Sigmoid colon (tissue), 7 donors: ENCODE measurements around the gene SH2D6. TPM values are rescaled to one million over a fixed set of nuclear protein-coding genes. Genes with fewer than 3 reads are reported as not detected.

Experiments
- DNase-seq: peaks from one replicate; pipeline ENCODE4 v3.0.0-alpha.2; 2019
- H3K27ac ChIP-seq, 4 donors: fragments of 200-600 bp; sonication (generic); one replicate each; pipeline ENCODE4 v1.5.1; 2016 to 2019; ENCODE audit warnings: mild to moderate bottlenecking in 1 of 4
- H3K27me3 ChIP-seq, 3 donors: fragments of 200-600 bp; sonication (generic); one replicate each; pipeline ENCODE4 v1.5.1; 2019; ENCODE audit warnings: mild to moderate bottlenecking in 1 of 3
- H3K36me3 ChIP-seq, 4 donors: fragments of 200-600 bp; sonication (generic); one replicate each; pipeline ENCODE4 v1.5.1; 2016 to 2019
- H3K4me1 ChIP-seq, 4 donors: fragments of 200-600 bp; sonication (generic); one replicate each; pipeline ENCODE4 v1.5.1; 2017 to 2019
- H3K4me3 ChIP-seq, 4 donors: fragments of 200-600 bp; sonication (generic); one replicate each; pipeline ENCODE4 v1.5.1; 2017 to 2019; ENCODE audit warnings: mild to moderate bottlenecking in 2 of 4, moderate library complexity in 1 of 4
- H3K9me3 ChIP-seq, 4 donors: fragments of 200-600 bp in 3 of 4; sonication (generic) in 3 of 4; one replicate each; pipeline versions ENCODE4 v1.5.1 to v1.6.1; 2013 to 2019
- CTCF ChIP-seq, 4 experiments: fragments of 450-650 bp in 3 of 4; fragments of 200-600 bp in 1 of 4; IDR thresholded peaks; one replicate each; pipeline ENCODE4 v1.5.1; 2016 to 2019; ENCODE audit warnings: antibody characterized with exemption in 4 of 4, mild to moderate bottlenecking in 3 of 4, moderate library complexity in 2 of 4
- EP300 ChIP-seq, 4 donors: sonication (generic); formaldehyde crosslinking; IDR thresholded peaks; one replicate each; pipeline ENCODE4 v1.6.1; 2017; ENCODE audit warnings: antibody characterized with exemption in 4 of 4
- POLR2A ChIP-seq, 2 donors: fragments of 450-650 bp; IDR thresholded peaks; one replicate each; pipeline ENCODE4 v1.6.1; 2016; ENCODE audit warnings: antibody characterized with exemption in 2 of 2, mild to moderate bottlenecking in 2 of 2, moderate library complexity in 2 of 2
- POLR2AphosphoS5 ChIP-seq, 4 donors: sonication (generic); formaldehyde crosslinking; IDR thresholded peaks; one replicate each; pipeline ENCODE4 v1.6.1; 2017; ENCODE audit warnings: antibody characterized with exemption in 4 of 4
- WGBS, 2 donors: extraction: QIAGEN DNeasy Blood & Tissue Kit; methylation state at CpG; one replicate each; pipeline ENCODE4 v1.1.7; 2013; 5-methylcytosine and 5-hydroxymethylcytosine counted together
- intact Hi-C: fragments of 100-400 bp; cut with DNase I; formaldehyde crosslinking; loops from one replicate; pipeline ENCODE4 v1.15.1; 2023
- polyA plus RNA-seq, 3 donors: library from polyadenylated mRNA; stranded (reverse); fragments of 200-250 nt; gene quantifications; one replicate each; pipeline ENCODE4 v1.2.3, GENCODE V29; 2013
- total RNA-seq, 4 donors: library from RNA; depleted of rRNA; stranded (reverse); fragments of >200 nt; gene quantifications; one replicate each; pipeline ENCODE4 v1.1.0, GENCODE V29; 2016
- donor health status: healthy with polysubstance abuse.
- donor health status: Bipolar disorder and iron deficiency.
- donor health status: healthy.

Gene SH2D6
- total and polyA plus RNA-seq, 7 donors, result 2.8 to 14.6 (median 11.4) TPM; not detected in 4

- Histone ChIP-seq H3K27ac (no peak overlapping the region), H3K27me3 (no peaks in the 10 kb centered on the region), H3K36me3 (no peaks in the 10 kb centered on the region), H3K4me1 (peaks cover 0 to 17% (median 15%) of the 10 kb centered on the region in 4 donors), H3K9me3 (no peaks in the 10 kb centered on the region), H3K4me3 (no peak overlapping the region)
- WGBS, 2 donors, result 80 to 89% methylated on average over 12 of the region's 12 CpGs
- intact Hi-C loops, result no loop called here
- DNase-seq, result no peak
- TF ChIP-seq EP300 (IDR thresholded peaks at IDR 0.05) (no peak), CTCF (IDR thresholded peaks at IDR 0.05) (no peak), POLR2AphosphoS5 (IDR thresholded peaks at IDR 0.05) (no peak), POLR2A (IDR thresholded peaks at IDR 0.05) (no peak)
Observed at GRCh38 chr2:85429213-85429923, 10.9 kb downstream of the SH2D6 start.

GRCh38 chr2:85429924-85430289, 11.4 kb downstream of the SH2D6 start:
- no peak overlapping the region for H3K4me3 ChIP-seq
- no peaks in the 10 kb centered on the region for H3K27me3 ChIP-seq
- H3K9me3 ChIP-seq, result no peaks in the 10 kb centered on the region
- no peak for DNase-seq
- no peaks in the 10 kb centered on the region for H3K36me3 ChIP-seq
- 89 to 90% methylated on average over 2 of the region's 2 CpGs for WGBS, 2 donors
- no peak overlapping the region for H3K27ac ChIP-seq
- H3K4me1 ChIP-seq, result peaks cover 0 to 23% (median 19%) of the 10 kb centered on the region in 4 donors
- intact Hi-C loops, result no loop called here
- no peak for TF ChIP-seq EP300 (IDR thresholded peaks at IDR 0.05)
- TF ChIP-seq POLR2A (IDR thresholded peaks at IDR 0.05), result no peak
- no peak for TF ChIP-seq POLR2AphosphoS5 (IDR thresholded peaks at IDR 0.05)
- no peak for TF ChIP-seq CTCF (IDR thresholded peaks at IDR 0.05)

- Histone ChIP-seq H3K27ac (no peak overlapping the region), H3K4me3 (no peak overlapping the region), H3K4me1 (peaks cover 0 to 33% (median 27%) of the 10 kb centered on the region in 4 donors), H3K9me3 (no peaks in the 10 kb centered on the region), H3K27me3 (no peaks in the 10 kb centered on the region), H3K36me3 (no peaks in the 10 kb centered on the region)
- no peak for DNase-seq
- intact Hi-C loops, result no loop called here
- WGBS, 2 donors, result 80 to 86% methylated on average over 16 of the region's 16 CpGs
- no peak for TF ChIP-seq POLR2A (IDR thresholded peaks at IDR 0.05)
- no peak for TF ChIP-seq EP300 (IDR thresholded peaks at IDR 0.05)
- TF ChIP-seq POLR2AphosphoS5 (IDR thresholded peaks at IDR 0.05), result no peak
- TF ChIP-seq CTCF (IDR thresholded peaks at IDR 0.05), result no peak
Observed at GRCh38 chr2:85430752-85431569, 12.4 kb downstream of the SH2D6 start.

GRCh38 chr2:85431570-85432205, 13.2 kb downstream of the SH2D6 start:
- H3K36me3 ChIP-seq, result no peaks in the 10 kb centered on the region
- intact Hi-C loops, result no loop called here
- H3K27ac ChIP-seq, result no peak overlapping the region
- WGBS, 2 donors, result 89 to 94% methylated on average over 10 of the region's 10 CpGs
- no peaks in the 10 kb centered on the region for H3K9me3 ChIP-seq
- TF ChIP-seq POLR2A (IDR thresholded peaks at IDR 0.05) (no peak), CTCF (IDR thresholded peaks at IDR 0.05) (no peak), POLR2AphosphoS5 (IDR thresholded peaks at IDR 0.05) (no peak), EP300 (IDR thresholded peaks at IDR 0.05) (no peak)
- H3K27me3 ChIP-seq, result no peaks in the 10 kb centered on the region
- peaks cover 0 to 41% (median 33%) of the 10 kb centered on the region in 4 donors for H3K4me1 ChIP-seq
- no peak for DNase-seq
- H3K4me3 ChIP-seq, result no peak overlapping the region
